BE2C (cell line): ENCODE results near the gene IQSEC1.
"Not testable (repeated sequence)": the region's sequence is repeated elsewhere in the genome, so short reads cannot be mapped to it uniquely, and the experiment has no call there.

ENCODE experiments used
- DNase-seq: peaks from one replicate; pipeline ENCODE4 v3.0.0-alpha.2; 2020
- H3K27me3 ChIP-seq: fragments of 250-450 bp; sonication (Bioruptor Pico); 2 replicates; pipeline ENCODE4 v1.5.1; 2020; ENCODE audit warnings: mild to moderate bottlenecking
- H3K36me3 ChIP-seq: fragments of 250-450 bp; sonication (Bioruptor Pico); 2 replicates; pipeline ENCODE4 v1.5.1; 2020; ENCODE audit warnings: mild to moderate bottlenecking
- H3K4me1 ChIP-seq: fragments of 250-450 bp; sonication (Bioruptor Pico); 2 replicates; pipeline ENCODE4 v1.5.1; 2020
- H3K4me3 ChIP-seq: 2 replicates; pipeline ENCODE4 v1.5.1; 2011; ENCODE audit warnings: low read depth, low read length
- H3K9me3 ChIP-seq: fragments of 250-450 bp; sonication (Bioruptor Pico); 2 replicates; pipeline ENCODE4 v1.5.1; 2020
- CTCF ChIP-seq: IDR thresholded peaks from 2 replicates; pipeline ENCODE4 v1.5.1; 2012; ENCODE audit warnings: mild to moderate bottlenecking, low read depth, low read length

The IQSEC1 gene

GRCh38 chr3:12885583-12885930 is 187.7 kb downstream of the IQSEC1 start:
- no peak for TF ChIP-seq CTCF
- Histone ChIP-seq H3K36me3 (no peaks in the 10 kb centered on the region), H3K4me1 (no peaks in the 10 kb centered on the region), H3K4me3 (no peak overlapping the region), H3K9me3 (no peaks in the 10 kb centered on the region), H3K27me3 (no peaks in the 10 kb centered on the region)
- no peak for DNase-seq

DNA sequence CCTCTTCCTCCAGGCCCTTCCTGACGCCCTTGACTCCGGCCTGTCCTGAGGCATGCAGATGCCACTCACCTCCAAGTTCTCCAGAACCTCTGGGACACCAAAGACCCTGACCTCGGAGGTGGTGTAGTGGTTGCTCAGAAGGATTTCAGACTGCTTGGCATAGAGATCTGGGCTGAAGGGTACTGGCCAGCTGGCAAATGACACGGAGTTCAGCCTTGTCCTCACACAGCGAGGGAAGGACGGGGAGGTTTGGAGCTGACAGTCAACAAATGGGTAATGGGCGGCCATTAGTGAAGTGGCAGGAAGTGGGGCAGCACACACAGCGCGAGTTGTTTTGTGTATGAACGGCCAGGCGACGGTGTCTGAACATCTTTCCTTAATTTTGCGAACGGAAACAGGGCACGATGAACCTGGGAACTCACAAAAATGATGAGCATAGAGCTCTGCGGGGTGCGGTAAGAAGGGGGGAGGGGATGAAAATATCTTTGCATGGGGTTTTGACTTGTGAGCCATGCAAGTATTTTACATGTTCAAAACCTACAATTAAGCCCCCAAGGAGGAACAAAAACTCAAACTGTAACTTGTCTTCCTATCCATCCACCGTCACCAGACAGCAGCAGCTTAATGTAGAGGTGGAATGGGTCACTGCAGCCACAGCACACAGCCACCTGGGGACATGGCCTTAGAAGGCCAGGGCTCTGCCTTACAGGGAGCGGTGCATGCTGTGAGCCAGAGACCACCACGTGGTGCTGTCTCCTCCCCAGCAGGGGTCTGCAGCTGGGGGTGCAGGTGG is 188.2 kb downstream of the IQSEC1 start:
- no peak for TF ChIP-seq CTCF
- Histone ChIP-seq H3K4me3 (no peak overlapping the region), H3K9me3 (no peaks in the 10 kb centered on the region), H3K36me3 (no peaks in the 10 kb centered on the region), H3K4me1 (no peaks in the 10 kb centered on the region), H3K27me3 (no peaks in the 10 kb centered on the region)
- DNase-seq: no peak

- DNase-seq: no peak
- no peaks in the 10 kb centered on the region for H3K36me3 ChIP-seq
- TF ChIP-seq CTCF: no peak
- no peak overlapping the region for H3K4me3 ChIP-seq
- H3K4me1 ChIP-seq: no peaks in the 10 kb centered on the region
- no peaks in the 10 kb centered on the region for H3K9me3 ChIP-seq
- no peaks in the 10 kb centered on the region for H3K27me3 ChIP-seq
These were observed 189.0 kb downstream of the IQSEC1 start for GRCh38 chr3:12884186-12884680.

DNA sequence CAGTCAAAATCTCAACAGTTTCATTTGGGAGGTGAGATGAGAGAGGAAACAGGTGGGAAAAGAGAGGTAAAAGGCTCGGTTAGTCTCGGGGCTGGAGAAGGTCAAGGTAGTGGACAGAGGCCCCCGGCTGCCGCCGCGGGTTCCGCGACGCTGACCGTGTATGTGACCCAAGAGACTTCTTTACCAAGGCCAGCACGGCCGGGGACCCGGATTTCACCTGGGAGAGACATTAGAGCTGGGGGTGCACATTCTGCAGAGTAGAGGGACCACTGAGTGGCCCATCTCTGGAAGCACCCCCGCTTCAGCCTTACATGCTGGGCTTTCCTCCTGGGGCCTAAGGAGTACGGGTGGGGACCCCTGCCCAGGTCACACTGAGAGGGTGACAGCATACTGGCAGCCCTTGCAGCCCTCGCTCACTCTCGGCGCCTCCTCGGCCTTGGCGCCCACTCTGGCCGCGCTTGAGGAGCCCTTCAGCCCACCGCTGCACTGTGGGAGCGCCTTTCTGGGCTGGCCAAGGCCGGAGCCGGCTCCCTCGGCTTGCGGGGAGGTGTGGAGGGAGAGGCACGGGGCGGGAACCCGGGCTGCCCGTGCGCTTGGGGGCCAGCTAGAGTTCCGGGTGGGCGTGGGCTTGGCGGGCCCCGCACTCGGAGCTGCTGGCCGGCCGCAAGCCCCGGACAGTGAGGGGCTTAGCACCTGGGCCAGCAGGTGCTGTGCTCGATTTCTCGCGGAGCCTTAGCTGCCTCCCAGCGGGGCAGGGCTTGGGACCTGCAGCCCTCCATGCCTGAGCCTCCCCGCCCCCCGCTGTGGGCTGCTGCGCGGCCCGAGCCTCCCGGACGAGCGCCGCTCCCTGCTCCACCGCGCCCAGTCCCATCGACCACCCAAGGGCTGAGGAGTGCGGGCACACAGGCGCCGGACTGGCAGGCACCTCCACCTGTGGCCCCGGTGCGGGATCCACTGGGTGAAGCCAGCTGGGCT is 190.6 kb downstream of the IQSEC1 start:
- Histone ChIP-seq H3K4me1 (no peaks in the 10 kb centered on the region), H3K4me3 (no peak overlapping the region)
- no peak for DNase-seq

GRCh38 chr3:12881858-12882257 is 191.4 kb downstream of the IQSEC1 start:
- DNase-seq, H3K27me3 ChIP-seq, H3K4me3 ChIP-seq, H3K4me1 ChIP-seq, H3K36me3 ChIP-seq, H3K9me3 ChIP-seq: not testable (repeated sequence)

More for the DNA sequence above, 190.6 kb downstream of the IQSEC1 start:
- Histone ChIP-seq H3K27me3 (no peaks in the 10 kb centered on the region), H3K36me3 (no peaks in the 10 kb centered on the region), H3K9me3 (no peaks in the 10 kb centered on the region)
- no peak for TF ChIP-seq CTCF

GRCh38 chr3:12879191-12879815 is 193.9 kb downstream of the IQSEC1 start:
- Histone ChIP-seq H3K4me1 (peaks cover 5% of the 10 kb centered on the region; the same call in 1 of the 2 replicates), H3K4me3 (no peak overlapping the region), H3K9me3 (no peaks in the 10 kb centered on the region), H3K27me3 (no peaks in the 10 kb centered on the region), H3K36me3 (no peaks in the 10 kb centered on the region)
- no peak for TF ChIP-seq CTCF
- DNase-seq: no peak

GRCh38 chr3:12878758-12879157 is 194.5 kb downstream of the IQSEC1 start:
- H3K9me3 ChIP-seq, H3K27me3 ChIP-seq, H3K36me3 ChIP-seq, H3K4me3 ChIP-seq, DNase-seq, H3K4me1 ChIP-seq: not testable (repeated sequence)
